Hepatocyte (in vitro differentiated cells): Measurements from ENCODE around the gene CD28. TPM values are rescaled to one million over a fixed set of nuclear protein-coding genes. Genes with fewer than 3 reads are reported as not detected.

Experiments used
- DNase-seq: peaks from one replicate; pipeline ENCODE4 v3.0.0-alpha.2; 2016; ENCODE audit warnings: low spot score
- H2AFZ ChIP-seq: fragments of 200-600 bp; sonication (generic); 2 replicates; pipeline ENCODE4 v1.6.0; 2016; ENCODE audit warnings: antibody characterized with exemption, mild to moderate bottlenecking
- H3K27ac ChIP-seq: fragments of 200-600 bp; sonication (generic); 2 replicates; pipeline ENCODE4 v1.5.1; 2016; ENCODE audit warnings: mild to moderate bottlenecking
- H3K27me3 ChIP-seq: fragments of 200-600 bp; sonication (generic); 2 replicates; pipeline ENCODE4 v1.6.1; 2016
- H3K36me3 ChIP-seq: fragments of 200-600 bp; sonication (generic); replicated peaks from 2 replicates; pipeline ENCODE4 v1.5.1; 2016; ENCODE audit warnings: low read depth; ENCODE audit not compliant: insufficient read depth
- H3K4me1 ChIP-seq: fragments of 200-600 bp; sonication (generic); 2 replicates; pipeline ENCODE4 v1.5.1; 2016; ENCODE audit warnings: mild to moderate bottlenecking, moderate library complexity; ENCODE audit not compliant: insufficient read depth
- H3K4me2 ChIP-seq: fragments of 200-600 bp; sonication (generic); 2 replicates; pipeline ENCODE4 v1.6.0; 2016
- H3K4me3 ChIP-seq: fragments of 200-600 bp; sonication (generic); 2 replicates; pipeline ENCODE4 v1.5.1; 2016; ENCODE audit warnings: mild to moderate bottlenecking
- H3K79me2 ChIP-seq: fragments of 200-600 bp; sonication (generic); 2 replicates; pipeline ENCODE4 v1.6.0; 2017; ENCODE audit warnings: mild to moderate bottlenecking
- H3K9me2 ChIP-seq: fragments of 200-600 bp; sonication (generic); replicated peaks from 2 replicates; pipeline ENCODE4 v1.6.0; 2017; ENCODE audit warnings: mild to moderate bottlenecking; ENCODE audit not compliant: insufficient read depth
- H3K9me3 ChIP-seq: fragments of 200-600 bp; sonication (generic); 2 replicates; pipeline ENCODE4 v1.5.1; 2016; ENCODE audit warnings: low read depth, mild to moderate bottlenecking
- H4K20me1 ChIP-seq: fragments of 200-600 bp; sonication (generic); 2 replicates; pipeline ENCODE4 v1.6.0; 2016; ENCODE audit warnings: mild to moderate bottlenecking; ENCODE audit not compliant: insufficient read depth, poor library complexity, severe bottlenecking
- EZH2 ChIP-seq: fragments of 200-600 bp; sonication (generic); IDR thresholded peaks from 2 replicates; pipeline ENCODE4 v1.6.1; 2016; ENCODE audit warnings: antibody characterized with exemption, mild to moderate bottlenecking, borderline replicate concordance
- EZH2phosphoT487 ChIP-seq: fragments of 200-600 bp; sonication (generic); IDR thresholded peaks from one replicate; pipeline ENCODE4 v1.6.1; 2018; ENCODE audit warnings: antibody characterized with exemption, mild to moderate bottlenecking, low read depth, moderate library complexity; ENCODE audit not compliant: unreplicated experiment, severe bottlenecking
- WGBS: methylation state at CpG from one replicate; pipeline ENCODE4 v1.1.6; 2016; ENCODE audit warnings: low lambda C conversion rate; ENCODE audit errors: missing lambda C conversion rate; 5-methylcytosine and 5-hydroxymethylcytosine counted together
- polyA plus RNA-seq: library from polyadenylated mRNA; unstranded; fragments of >200 nt; fragmentation: Nextera tagmentation; extraction: Ambion mirVana; gene quantifications from 2 replicates; pipeline ENCODE4 v1.2.1, GENCODE V29; 2016
- total RNA-seq: library from RNA; depleted of rRNA; stranded (reverse); fragments of >200 nt; gene quantifications from 2 replicates; pipeline ENCODE4 v1.2.3, GENCODE V29; 2014
- TF ChIP-seq, protein P1 (sequence below): fragments of 200-600 bp; sonication (generic); IDR thresholded peaks from 2 replicates; pipeline ENCODE4 v1.5.1; 2016; ENCODE audit warnings: antibody characterized with exemption, mild to moderate bottlenecking; ENCODE audit not compliant: poor library complexity

Gene CD28
- total and polyA plus RNA-seq, 2 experiments from 2014 or later = not detected

- H3K4me3 ChIP-seq = no peak overlapping the region
- H3K9me3 ChIP-seq = no peaks in the 10 kb centered on the region
- TF ChIP-seq EZH2 (no peak), EZH2phosphoT487 (no peak)
- TF ChIP-seq, protein P1, sequence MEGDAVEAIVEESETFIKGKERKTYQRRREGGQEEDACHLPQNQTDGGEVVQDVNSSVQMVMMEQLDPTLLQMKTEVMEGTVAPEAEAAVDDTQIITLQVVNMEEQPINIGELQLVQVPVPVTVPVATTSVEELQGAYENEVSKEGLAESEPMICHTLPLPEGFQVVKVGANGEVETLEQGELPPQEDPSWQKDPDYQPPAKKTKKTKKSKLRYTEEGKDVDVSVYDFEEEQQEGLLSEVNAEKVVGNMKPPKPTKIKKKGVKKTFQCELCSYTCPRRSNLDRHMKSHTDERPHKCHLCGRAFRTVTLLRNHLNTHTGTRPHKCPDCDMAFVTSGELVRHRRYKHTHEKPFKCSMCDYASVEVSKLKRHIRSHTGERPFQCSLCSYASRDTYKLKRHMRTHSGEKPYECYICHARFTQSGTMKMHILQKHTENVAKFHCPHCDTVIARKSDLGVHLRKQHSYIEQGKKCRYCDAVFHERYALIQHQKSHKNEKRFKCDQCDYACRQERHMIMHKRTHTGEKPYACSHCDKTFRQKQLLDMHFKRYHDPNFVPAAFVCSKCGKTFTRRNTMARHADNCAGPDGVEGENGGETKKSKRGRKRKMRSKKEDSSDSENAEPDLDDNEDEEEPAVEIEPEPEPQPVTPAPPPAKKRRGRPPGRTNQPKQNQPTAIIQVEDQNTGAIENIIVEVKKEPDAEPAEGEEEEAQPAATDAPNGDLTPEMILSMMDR = no peak
- no peak for DNase-seq
- no peak overlapping the region for H3K27ac ChIP-seq
- H3K79me2 ChIP-seq = no peaks in the 10 kb centered on the region
- no peak overlapping the region for H3K4me2 ChIP-seq
- H3K36me3 ChIP-seq = no peaks in the 10 kb centered on the region
- H3K9me2 ChIP-seq = no peaks in the 10 kb centered on the region
- H4K20me1 ChIP-seq = no peaks in the 10 kb centered on the region
- WGBS = 88% methylated on average over 4 of the region's 4 CpGs
- no peaks in the 10 kb centered on the region for H3K27me3 ChIP-seq
- H3K4me1 ChIP-seq = no peaks in the 10 kb centered on the region
- no peak overlapping the region for H2AFZ ChIP-seq
Observed at GRCh38 chr2:203748331-203749126, 42.1 kb downstream of the CD28 start.

DNA sequence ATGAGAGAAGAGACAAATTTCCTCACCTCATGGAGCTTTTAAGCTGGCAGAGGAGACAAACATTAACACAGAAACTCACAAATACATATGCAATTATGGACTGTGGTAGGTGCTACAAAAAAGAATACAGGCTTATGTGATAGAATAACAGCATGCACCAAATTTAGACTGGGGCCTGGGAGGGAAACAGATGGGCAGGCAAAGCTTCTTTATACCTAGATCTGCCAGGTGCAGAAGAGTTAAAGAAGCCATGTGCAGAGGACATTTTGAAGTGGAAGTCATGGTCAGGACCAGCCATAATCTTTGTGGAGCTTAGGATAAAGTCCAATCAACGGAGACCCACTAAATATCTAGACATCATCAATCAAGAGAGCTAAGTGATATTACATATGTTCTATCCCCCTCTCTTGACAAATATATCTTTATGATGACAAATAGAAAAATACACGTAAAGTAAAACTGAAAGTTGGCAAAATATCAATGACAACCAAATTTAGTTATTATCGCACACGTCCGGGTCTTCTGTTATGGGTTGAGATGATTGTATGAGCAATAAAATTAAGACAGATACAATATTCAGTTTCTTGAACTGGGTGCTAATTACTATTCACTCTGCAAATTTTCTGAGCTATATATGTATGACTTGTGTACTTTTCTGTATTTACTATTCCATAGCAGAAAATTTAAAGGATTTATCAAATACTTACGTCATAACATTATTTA lies 44.1 kb downstream of the CD28 start:
- no peaks in the 10 kb centered on the region for H3K79me2 ChIP-seq
- H3K27me3 ChIP-seq = no peaks in the 10 kb centered on the region
- H3K4me1 ChIP-seq = no peaks in the 10 kb centered on the region
- no peak for DNase-seq
- H4K20me1 ChIP-seq = no peaks in the 10 kb centered on the region
- no peaks in the 10 kb centered on the region for H3K36me3 ChIP-seq
- H3K4me2 ChIP-seq = no peak overlapping the region
- no peak for TF ChIP-seq EZH2
- TF ChIP-seq, protein P1 = no peak
- TF ChIP-seq EZH2phosphoT487 = no peak
- H3K9me2 ChIP-seq = no peaks in the 10 kb centered on the region
- H3K9me3 ChIP-seq = no peaks in the 10 kb centered on the region
- H3K27ac ChIP-seq = no peak overlapping the region
- 97% methylated on average over 6 of the region's 6 CpGs for WGBS
- H2AFZ ChIP-seq = no peak overlapping the region
- H3K4me3 ChIP-seq = no peak overlapping the region

- Histone ChIP-seq H2AFZ (no peak overlapping the region), H3K9me2 (no peaks in the 10 kb centered on the region), H3K4me3 (no peak overlapping the region), H3K27ac (no peak overlapping the region), H4K20me1 (no peaks in the 10 kb centered on the region), H3K79me2 (no peaks in the 10 kb centered on the region), H3K4me1 (no peaks in the 10 kb centered on the region), H3K27me3 (no peaks in the 10 kb centered on the region), H3K9me3 (no peaks in the 10 kb centered on the region), H3K36me3 (no peaks in the 10 kb centered on the region), H3K4me2 (no peak overlapping the region)
- no peak for DNase-seq
- TF ChIP-seq, protein P1 = no peak
- no peak for TF ChIP-seq EZH2
- no peak for TF ChIP-seq EZH2phosphoT487
- 87% methylated on average over 2 of the region's 2 CpGs for whole genome bisulfite sequencing
Observed at GRCh38 chr2:203751685-203752271, 45.3 kb downstream of the CD28 start.
